Skin epidermis (tissue), 12 donors: ENCODE results near the gene RNF25.

ENCODE experiments used
- H3K27ac ChIP-seq, 21 experiments: fragments of 200-600 bp; sonication (generic) in 11 of 21; one replicate each; pipeline ENCODE4 v1.5.0; 2020; ENCODE audit warnings: mild to moderate bottlenecking in 3 of 21, inconsistent platforms in 2 of 21, moderate library complexity in 2 of 21
- H3K4me3 ChIP-seq, 7 experiments: fragments of 200-600 bp; sonication (generic) in 2 of 7; one replicate each; pipeline ENCODE4 v1.5.0; 2020; ENCODE audit warnings: inconsistent platforms in 2 of 7, mild to moderate bottlenecking in 2 of 7, moderate library complexity in 1 of 7

RNF25 gene

GRCh38 chr2:218642121-218642656 lies 29.6 kb downstream of the RNF25 start:
- H3K4me3 ChIP-seq: no peak overlapping the region

DNA sequence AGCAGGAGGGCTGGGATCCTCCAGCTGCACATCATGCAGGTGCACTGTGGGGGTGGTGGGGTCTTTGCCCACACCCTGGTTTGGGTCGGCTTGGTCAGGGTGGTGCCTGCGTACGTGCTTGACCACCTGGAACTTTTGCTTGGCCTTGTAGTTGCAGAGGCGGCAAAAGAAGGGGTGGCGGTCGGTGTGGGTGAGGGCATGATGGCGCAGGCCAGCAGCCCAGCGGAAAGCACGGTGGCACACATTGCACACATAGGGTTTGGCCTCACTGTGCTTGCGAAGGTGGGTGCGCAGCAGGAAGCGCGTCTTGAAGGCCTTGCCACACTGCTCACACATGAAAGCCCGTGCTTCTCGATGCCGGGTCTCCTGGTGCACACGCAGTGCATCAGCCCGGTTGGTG lies 33.4 kb downstream of the RNF25 start:
- no peak overlapping the region for H3K27ac ChIP-seq
- H3K4me3 ChIP-seq: no peak overlapping the region

More at GRCh38 chr2:218642121-218642656, 29.6 kb downstream of the RNF25 start:
- no peak overlapping the region for H3K27ac ChIP-seq

- Histone ChIP-seq H3K4me3 (no peak overlapping the region), H3K27ac (no peak overlapping the region)
These were observed 36.1 kb downstream of the RNF25 start for GRCh38 chr2:218635719-218636118.

- no peak overlapping the region for H3K4me3 ChIP-seq
- no peak overlapping the region for H3K27ac ChIP-seq
These were observed 40.0 kb downstream of the RNF25 start for GRCh38 chr2:218631837-218632236.

DNA sequence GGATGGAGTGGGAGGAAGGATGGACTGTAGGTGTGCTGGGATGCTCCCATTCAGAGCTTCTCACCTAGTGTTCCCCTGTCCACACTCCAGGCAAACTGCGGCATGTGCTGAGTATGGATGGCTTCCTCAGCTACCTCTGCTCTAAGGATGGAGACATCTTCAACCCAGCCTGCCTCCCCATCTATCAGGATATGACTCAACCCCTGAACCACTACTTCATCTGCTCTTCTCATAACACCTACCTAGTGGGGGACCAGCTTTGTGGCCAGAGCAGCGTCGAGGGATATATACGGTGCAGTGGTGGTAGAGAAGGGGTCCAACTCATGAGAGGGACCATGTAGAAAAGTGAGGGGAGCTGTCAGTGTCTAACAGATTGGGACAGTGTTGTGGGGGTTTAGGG lies 43.9 kb downstream of the RNF25 start:
- no peak overlapping the region for H3K4me3 ChIP-seq
- no peak overlapping the region for H3K27ac ChIP-seq

DNA sequence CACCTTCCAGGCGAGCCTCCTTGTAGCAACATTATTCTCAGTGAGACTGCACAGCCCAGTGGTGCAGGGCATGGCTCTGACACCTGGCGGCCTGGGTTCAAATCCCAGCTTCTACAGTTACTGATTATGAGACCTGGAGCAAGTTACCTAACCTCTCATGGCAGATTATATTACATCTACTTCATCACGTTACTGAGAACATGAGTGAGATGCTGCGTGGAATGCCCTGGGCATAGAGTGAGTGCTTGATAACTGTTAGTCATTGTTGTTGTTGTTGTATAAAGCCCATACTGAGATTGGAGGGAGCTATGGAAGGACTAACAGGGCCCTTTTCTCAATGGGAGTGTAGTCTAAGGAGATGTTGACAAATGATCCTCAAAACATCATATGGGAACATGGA lies 45.4 kb downstream of the RNF25 start:
- Histone ChIP-seq H3K4me3 (no peak overlapping the region), H3K27ac (no peak overlapping the region)

GRCh38 chr2:218623366-218623705 lies 48.5 kb downstream of the RNF25 start:
- H3K4me3 ChIP-seq: no peak overlapping the region
- H3K27ac ChIP-seq: no peak overlapping the region

GRCh38 chr2:218622606-218623365 lies 49.0 kb downstream of the RNF25 start:
- H3K4me3 ChIP-seq: no peak overlapping the region
- no peak overlapping the region for H3K27ac ChIP-seq

GRCh38 chr2:218621007-218621406 lies 50.8 kb downstream of the RNF25 start:
- no peak overlapping the region for H3K27ac ChIP-seq

GRCh38 chr2:218618102-218618860 lies 53.5 kb downstream of the RNF25 start:
- no peak overlapping the region for H3K27ac ChIP-seq
- no peak overlapping the region for H3K4me3 ChIP-seq

More at GRCh38 chr2:218621007-218621406, 50.8 kb downstream of the RNF25 start:
- H3K4me3 ChIP-seq: no peak overlapping the region

- Histone ChIP-seq H3K4me3 (no peak overlapping the region), H3K27ac (no peak overlapping the region)
These were observed 55.9 kb downstream of the RNF25 start for GRCh38 chr2:218615868-218616315.
